Esophagus muscularis mucosa (tissue), 4 donors: ENCODE measurements around the gene URB1. TPM values are rescaled to one million over a fixed set of nuclear protein-coding genes. Genes with fewer than 3 reads are reported as not detected.
"Not testable (repeated sequence)": the region's sequence is repeated elsewhere in the genome, so short reads cannot be mapped to it uniquely, and the experiment has no call there.

ENCODE experiments used
- DNase-seq: peaks from one replicate; pipeline ENCODE4 v3.0.0-alpha.2; 2017; ENCODE audit errors: extremely low spot score
- H3K27ac ChIP-seq, 4 donors: fragments of 200-600 bp; sonication (generic); replicated peaks in 1 of 4; 1 replicate in 3 of 4; 2 replicates in 1 of 4; pipeline ENCODE4 v1.5.1; 2016 to 2019; ENCODE audit warnings: mild to moderate bottlenecking in 1 of 4
- H3K27me3 ChIP-seq, 4 donors: fragments of 200-600 bp; sonication (generic); one replicate each; pipeline versions ENCODE4 v1.5.1 to v1.6.0; 2016 to 2019
- H3K36me3 ChIP-seq, 4 donors: fragments of 200-600 bp; sonication (generic); one replicate each; pipeline ENCODE4 v1.5.1; 2016 to 2019
- H3K4me1 ChIP-seq, 4 donors: fragments of 200-600 bp; sonication (generic); one replicate each; pipeline ENCODE4 v1.5.1; 2016 to 2019
- H3K4me3 ChIP-seq, 4 donors: fragments of 200-600 bp; sonication (generic); 1 replicate in 2 of 4; 2 replicates in 2 of 4; pipeline ENCODE4 v1.5.1; 2016 to 2019; ENCODE audit warnings: mild to moderate bottlenecking in 4 of 4, moderate library complexity in 1 of 4
- H3K9me3 ChIP-seq, 4 donors: fragments of 200-600 bp; sonication (generic); 1 replicate in 3 of 4; 2 replicates in 1 of 4; pipeline ENCODE4 v1.5.1; 2016 to 2019
- EP300 ChIP-seq: sonication (generic); formaldehyde crosslinking; IDR thresholded peaks from one replicate; pipeline ENCODE4 v1.6.1; 2017; ENCODE audit warnings: antibody characterized with exemption
- POLR2A ChIP-seq: fragments of 450-650 bp; IDR thresholded peaks from one replicate; pipeline ENCODE4 v1.6.1; 2017; ENCODE audit warnings: antibody characterized with exemption, moderate library complexity, mild to moderate bottlenecking, low read depth
- POLR2AphosphoS5 ChIP-seq, 2 donors: sonication (generic); formaldehyde crosslinking; IDR thresholded peaks; one replicate each; pipeline ENCODE4 v1.6.1; 2017; ENCODE audit warnings: antibody characterized with exemption in 2 of 2
- WGBS: methylation state at CpG from one replicate; pipeline ENCODE4 v1.1.5; 2018; 5-methylcytosine and 5-hydroxymethylcytosine counted together
- intact Hi-C: fragments of 100-400 bp; cut with DNase I; formaldehyde crosslinking; loops from one replicate; pipeline ENCODE4 v1.15.1; 2023
- total RNA-seq, 4 donors: library from RNA; depleted of rRNA; stranded (reverse); fragments of >200 nt; gene quantifications; one replicate each; pipeline versions ENCODE4 v1.1.0 to v1.2.1, GENCODE V29; 2016
- TF ChIP-seq, protein P1 (sequence below), 3 experiments: fragments of 200-600 bp in 2 of 3; fragments of 450-650 bp in 1 of 3; sonication (generic) in 2 of 3; IDR thresholded peaks; one replicate each; pipeline ENCODE4 v1.5.1; 2017 to 2019; ENCODE audit warnings: antibody characterized with exemption in 3 of 3, mild to moderate bottlenecking in 2 of 3, moderate library complexity in 1 of 3

The URB1 gene
- total RNA-seq, 4 donors from 2014 or later: 14.1 to 31.0 (median 22.4) TPM

DNA sequence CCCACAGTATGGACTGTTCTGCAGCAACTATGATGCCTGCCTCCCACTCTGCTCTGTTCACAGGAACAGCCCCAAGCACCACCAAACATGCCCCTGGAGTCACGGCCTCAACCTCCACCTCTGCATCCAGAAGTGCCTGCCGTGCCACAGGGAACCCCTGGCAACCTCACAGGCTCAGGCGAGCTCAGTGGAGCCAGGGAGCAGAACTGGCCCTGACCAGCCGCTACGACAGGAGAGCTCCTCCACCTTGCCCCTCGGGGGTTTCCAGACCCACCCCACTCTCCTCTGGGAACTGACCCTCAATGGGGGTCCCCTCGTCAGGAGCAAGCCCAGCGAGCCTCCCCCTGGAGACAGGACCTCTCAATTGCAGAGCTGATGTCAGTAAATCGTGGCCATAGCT is 81.2 kb downstream of the URB1 start:
- H3K9me3 ChIP-seq: no peaks in the 10 kb centered on the region
- no peak for DNase-seq
- H3K27ac ChIP-seq: no peak overlapping the region
- intact Hi-C loops: no loop called here
- 91% methylated on average over 7 of the region's 9 CpGs for WGBS
- peaks cover 17 to 75% (median 51%) of the 10 kb centered on the region in 4 donors for H3K36me3 ChIP-seq
- H3K27me3 ChIP-seq: no peaks in the 10 kb centered on the region
- no peak for TF ChIP-seq POLR2A
- peaks cover 0 to 7% (median 3%) of the 10 kb centered on the region in 4 donors for H3K4me1 ChIP-seq
- no peak overlapping the region for H3K4me3 ChIP-seq

DNA sequence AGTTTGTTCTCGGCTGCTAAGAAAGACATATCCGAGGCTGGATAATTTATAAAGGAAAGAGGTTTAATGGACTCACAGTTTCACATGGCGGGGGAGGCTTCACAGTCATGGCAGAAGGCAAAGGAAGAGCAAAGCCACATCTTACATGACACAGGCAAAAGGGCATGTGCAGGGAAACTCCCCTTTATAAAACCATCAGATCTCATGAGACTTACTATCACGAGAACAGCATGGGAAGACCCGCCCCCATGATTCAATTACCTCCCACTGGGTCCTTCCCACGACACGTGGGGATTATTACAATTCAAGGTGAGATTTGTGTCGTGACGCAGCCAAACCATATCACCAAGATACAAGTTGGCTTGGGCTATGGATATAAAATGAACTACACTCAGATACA is 81.8 kb downstream of the URB1 start:
- peaks cover 12 to 71% (median 45%) of the 10 kb centered on the region in 4 donors for H3K36me3 ChIP-seq
- WGBS: 93% methylated on average over 9 of the region's 9 CpGs

DNA sequence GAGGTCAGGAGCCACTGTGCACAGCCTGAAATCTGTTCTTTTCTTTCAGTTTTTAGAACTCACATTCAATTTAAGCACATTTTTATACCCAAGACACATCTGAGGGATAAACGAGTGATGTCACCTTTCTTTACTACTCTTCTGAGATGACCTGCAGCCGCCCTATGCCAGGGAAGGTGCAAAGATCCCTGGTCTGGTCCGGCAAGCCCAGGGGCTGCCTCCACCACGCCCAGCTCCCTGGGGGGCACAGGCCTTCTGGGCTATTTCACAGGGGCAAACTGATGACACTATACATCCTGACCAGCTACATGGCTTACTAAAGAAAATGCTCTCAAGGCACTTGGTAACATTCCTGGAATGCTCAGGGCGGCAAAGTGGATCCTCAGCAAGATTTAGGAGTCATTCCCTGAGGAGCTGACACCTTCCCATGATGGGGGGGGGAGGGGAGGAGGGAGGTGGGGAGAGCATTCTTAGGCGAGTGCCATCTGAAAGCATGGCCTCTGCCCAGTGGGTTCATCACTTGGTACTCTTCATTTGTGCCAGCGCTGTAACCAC is 82.8 kb downstream of the URB1 start:
- peaks cover 12 to 61% (median 35%) of the 10 kb centered on the region in 4 donors for H3K36me3 ChIP-seq
- H3K27ac ChIP-seq: no peak overlapping the region
- intact Hi-C loops: no loop called here

More for the DNA sequence above, 81.8 kb downstream of the URB1 start:
- H3K4me3 ChIP-seq, intact Hi-C loops, H3K27ac ChIP-seq, H3K27me3 ChIP-seq, DNase-seq, H3K9me3 ChIP-seq, H3K4me1 ChIP-seq: not testable (repeated sequence)

DNA sequence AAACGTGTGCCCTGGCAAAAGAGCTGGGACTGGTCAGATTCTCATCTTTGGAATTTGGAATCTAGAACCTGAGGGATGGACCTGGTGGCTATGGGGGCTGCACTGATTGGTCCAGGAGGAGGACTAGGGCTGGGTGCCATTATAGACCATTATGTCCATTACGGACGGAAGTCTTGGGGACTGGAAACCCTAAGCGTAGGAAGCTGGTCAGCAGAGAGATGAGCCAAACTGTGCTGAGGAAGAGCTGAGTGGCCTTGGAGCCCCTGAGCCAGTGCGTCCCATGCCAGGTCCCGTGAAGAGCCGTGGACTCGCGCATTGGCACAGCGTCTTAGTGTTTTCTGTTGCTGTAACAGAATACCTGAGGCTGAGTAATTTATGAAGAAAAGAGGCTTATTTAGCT is 84.1 kb downstream of the URB1 start:
- 96% methylated on average over 10 of the region's 10 CpGs for WGBS
- TF ChIP-seq POLR2AphosphoS5 (IDR thresholded peaks at IDR 0.05): no peak
- intact Hi-C loops: no loop called here

More for the DNA sequence above, 82.8 kb downstream of the URB1 start:
- no peaks in the 10 kb centered on the region for H3K9me3 ChIP-seq
- H3K4me1 ChIP-seq: peaks cover 0 to 7% (median 3%) of the 10 kb centered on the region in 4 donors
- H3K27me3 ChIP-seq: no peaks in the 10 kb centered on the region
- H3K4me3 ChIP-seq: no peak overlapping the region
- DNase-seq: no peak
- 92% methylated on average over 7 of the region's 7 CpGs for WGBS
- TF ChIP-seq POLR2A: no peak
- no peak for TF ChIP-seq POLR2AphosphoS5 (IDR thresholded peaks at IDR 0.05)
- TF ChIP-seq, protein P1, sequence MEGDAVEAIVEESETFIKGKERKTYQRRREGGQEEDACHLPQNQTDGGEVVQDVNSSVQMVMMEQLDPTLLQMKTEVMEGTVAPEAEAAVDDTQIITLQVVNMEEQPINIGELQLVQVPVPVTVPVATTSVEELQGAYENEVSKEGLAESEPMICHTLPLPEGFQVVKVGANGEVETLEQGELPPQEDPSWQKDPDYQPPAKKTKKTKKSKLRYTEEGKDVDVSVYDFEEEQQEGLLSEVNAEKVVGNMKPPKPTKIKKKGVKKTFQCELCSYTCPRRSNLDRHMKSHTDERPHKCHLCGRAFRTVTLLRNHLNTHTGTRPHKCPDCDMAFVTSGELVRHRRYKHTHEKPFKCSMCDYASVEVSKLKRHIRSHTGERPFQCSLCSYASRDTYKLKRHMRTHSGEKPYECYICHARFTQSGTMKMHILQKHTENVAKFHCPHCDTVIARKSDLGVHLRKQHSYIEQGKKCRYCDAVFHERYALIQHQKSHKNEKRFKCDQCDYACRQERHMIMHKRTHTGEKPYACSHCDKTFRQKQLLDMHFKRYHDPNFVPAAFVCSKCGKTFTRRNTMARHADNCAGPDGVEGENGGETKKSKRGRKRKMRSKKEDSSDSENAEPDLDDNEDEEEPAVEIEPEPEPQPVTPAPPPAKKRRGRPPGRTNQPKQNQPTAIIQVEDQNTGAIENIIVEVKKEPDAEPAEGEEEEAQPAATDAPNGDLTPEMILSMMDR (IDR thresholded peaks at IDR 0.05): no peak
- TF ChIP-seq EP300: no peak

DNA sequence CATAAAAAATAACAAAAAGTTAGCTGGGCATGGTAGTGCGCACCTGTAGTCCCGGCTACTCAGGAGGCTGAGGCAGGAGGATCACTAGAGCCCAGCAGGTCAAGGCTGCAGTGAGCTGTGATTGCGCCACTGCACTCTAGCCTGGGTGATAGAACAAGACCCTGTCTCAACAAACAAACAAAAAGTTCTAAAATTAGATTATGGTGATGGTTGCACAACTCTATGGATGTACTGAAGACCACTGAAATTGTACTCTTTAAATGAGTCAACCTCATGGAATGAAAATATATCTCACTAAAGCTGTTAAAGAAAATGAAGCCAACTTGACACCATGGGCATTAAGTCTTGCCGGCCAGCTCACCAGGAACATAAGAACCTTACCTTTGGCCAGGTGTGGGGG is 85.1 kb downstream of the URB1 start:
- TF ChIP-seq EP300 (no peak), POLR2A (no peak), POLR2AphosphoS5 (IDR thresholded peaks at IDR 0.05) (no peak)
- H3K4me3 ChIP-seq: no peak overlapping the region
- H3K27ac ChIP-seq: no peak overlapping the region
- intact Hi-C loops: no loop called here
- H3K27me3 ChIP-seq: no peaks in the 10 kb centered on the region
- H3K36me3 ChIP-seq: peaks cover 0 to 38% (median 21%) of the 10 kb centered on the region in 4 donors
- no peaks in the 10 kb centered on the region for H3K9me3 ChIP-seq
- 91% methylated on average over 4 of the region's 4 CpGs for WGBS
- no peak for DNase-seq
- peaks cover 0 to 6% (median 2%) of the 10 kb centered on the region in 4 donors for H3K4me1 ChIP-seq

More for the DNA sequence above, 84.1 kb downstream of the URB1 start:
- peaks cover 3 to 48% (median 25%) of the 10 kb centered on the region in 4 donors for H3K36me3 ChIP-seq
- no peaks in the 10 kb centered on the region for H3K9me3 ChIP-seq
- no peak for DNase-seq
- H3K27ac ChIP-seq: no peak overlapping the region
- H3K4me3 ChIP-seq: no peak overlapping the region
- peaks cover 0 to 7% (median 3%) of the 10 kb centered on the region in 4 donors for H3K4me1 ChIP-seq
- no peaks in the 10 kb centered on the region for H3K27me3 ChIP-seq

DNA sequence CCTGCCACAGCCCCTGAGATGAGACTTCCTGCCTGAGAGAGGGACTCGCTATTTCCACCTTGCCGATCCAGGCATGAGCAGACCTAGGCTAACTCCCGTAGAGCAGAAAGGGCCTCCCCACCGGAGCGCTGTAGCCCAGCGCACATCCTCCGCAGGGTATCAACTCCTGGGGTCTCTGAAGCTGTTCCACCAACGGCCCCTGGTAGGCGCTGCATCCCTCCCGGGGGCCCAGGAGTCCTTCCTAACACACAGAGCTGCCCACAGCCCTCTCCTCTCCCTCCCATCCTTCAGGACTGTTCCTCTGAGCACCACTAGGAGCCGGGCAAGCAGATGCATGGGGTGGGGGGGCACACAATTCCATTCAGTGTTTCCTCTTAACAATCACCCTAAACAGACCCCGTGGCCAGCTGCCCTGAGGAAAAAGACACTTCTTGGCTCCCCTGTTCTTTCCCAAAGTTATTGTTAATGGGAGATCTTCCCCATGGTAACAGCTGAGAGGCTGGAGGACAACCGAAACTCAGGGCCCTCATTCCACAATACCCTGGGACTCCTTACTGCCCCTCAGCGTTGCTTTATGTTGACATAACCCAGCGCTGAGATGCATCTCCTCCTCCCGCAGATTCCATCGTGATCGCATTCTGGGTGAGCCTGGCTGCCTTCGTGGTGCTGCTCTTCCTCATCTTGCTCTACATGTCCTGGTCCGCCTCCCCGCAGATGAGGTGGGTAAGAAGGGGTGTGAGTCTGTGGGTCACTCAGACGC is 86.6 kb downstream of the URB1 start:
- TF ChIP-seq EP300: no peak
- TF ChIP-seq, protein P1 (IDR thresholded peaks at IDR 0.05): peak in 1 of 3 experiments; percentile 45
- no peak for TF ChIP-seq POLR2AphosphoS5 (IDR thresholded peaks at IDR 0.05)
- no peak for TF ChIP-seq POLR2A
- Histone ChIP-seq H3K36me3 (peaks cover 0 to 23% (median 8%) of the 10 kb centered on the region in 4 donors), H3K27ac (no peak overlapping the region), H3K4me3 (no peak overlapping the region), H3K4me1 (peaks cover 0 to 6% (median 0%) of the 10 kb centered on the region in 4 donors), H3K27me3 (no peaks in the 10 kb centered on the region), H3K9me3 (no peaks in the 10 kb centered on the region)
- WGBS: 67% methylated on average over 19 of the region's 22 CpGs
- no peak for DNase-seq
- intact Hi-C loops: no loop called here
